WTC11 (cell line): ENCODE results near the gene CTDSPL.

Source experiments
- TF ChIP-seq, protein P1 (sequence below): fragments of 200-600 bp; IDR thresholded peaks from 2 replicates; pipeline ENCODE4 v1.8.0; 2022; ENCODE audit warnings: antibody characterized with exemption
- TF ChIP-seq, protein P2 (sequence below): sonication (generic); formaldehyde crosslinking; IDR thresholded peaks from 2 replicates; pipeline ENCODE4 v1.8.0; 2022; ENCODE audit warnings: mild to moderate bottlenecking, missing genetic modification reagents
- TF ChIP-seq, protein P3 (sequence below): sonication (generic); formaldehyde crosslinking; IDR thresholded peaks from 2 replicates; pipeline ENCODE4 v1.8.0; 2022; ENCODE audit warnings: mild to moderate bottlenecking, missing genetic modification reagents

DNA sequence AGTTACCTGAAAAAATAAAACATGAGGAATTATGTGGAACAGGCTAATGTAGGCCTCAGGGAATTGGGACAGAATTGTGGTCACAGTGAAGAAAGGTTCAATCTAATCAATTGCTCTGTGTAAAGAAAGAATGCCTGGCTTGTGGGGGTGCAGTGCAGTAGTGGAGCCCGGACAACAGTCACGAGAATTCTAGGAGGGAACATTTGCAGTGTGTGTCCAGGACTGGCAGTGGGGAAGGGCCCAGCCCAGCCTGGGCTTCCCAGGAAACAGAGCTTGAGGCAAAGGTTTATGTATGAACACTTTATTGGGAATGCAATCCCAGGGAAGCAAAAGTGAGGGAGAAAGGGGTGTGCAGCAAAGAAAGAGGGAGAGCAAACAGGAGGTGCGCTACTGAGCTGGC lies 29.2 kb upstream of the CTDSPL start:
- TF ChIP-seq, protein P1, sequence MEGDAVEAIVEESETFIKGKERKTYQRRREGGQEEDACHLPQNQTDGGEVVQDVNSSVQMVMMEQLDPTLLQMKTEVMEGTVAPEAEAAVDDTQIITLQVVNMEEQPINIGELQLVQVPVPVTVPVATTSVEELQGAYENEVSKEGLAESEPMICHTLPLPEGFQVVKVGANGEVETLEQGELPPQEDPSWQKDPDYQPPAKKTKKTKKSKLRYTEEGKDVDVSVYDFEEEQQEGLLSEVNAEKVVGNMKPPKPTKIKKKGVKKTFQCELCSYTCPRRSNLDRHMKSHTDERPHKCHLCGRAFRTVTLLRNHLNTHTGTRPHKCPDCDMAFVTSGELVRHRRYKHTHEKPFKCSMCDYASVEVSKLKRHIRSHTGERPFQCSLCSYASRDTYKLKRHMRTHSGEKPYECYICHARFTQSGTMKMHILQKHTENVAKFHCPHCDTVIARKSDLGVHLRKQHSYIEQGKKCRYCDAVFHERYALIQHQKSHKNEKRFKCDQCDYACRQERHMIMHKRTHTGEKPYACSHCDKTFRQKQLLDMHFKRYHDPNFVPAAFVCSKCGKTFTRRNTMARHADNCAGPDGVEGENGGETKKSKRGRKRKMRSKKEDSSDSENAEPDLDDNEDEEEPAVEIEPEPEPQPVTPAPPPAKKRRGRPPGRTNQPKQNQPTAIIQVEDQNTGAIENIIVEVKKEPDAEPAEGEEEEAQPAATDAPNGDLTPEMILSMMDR, result no peak
- TF ChIP-seq, protein P2, sequence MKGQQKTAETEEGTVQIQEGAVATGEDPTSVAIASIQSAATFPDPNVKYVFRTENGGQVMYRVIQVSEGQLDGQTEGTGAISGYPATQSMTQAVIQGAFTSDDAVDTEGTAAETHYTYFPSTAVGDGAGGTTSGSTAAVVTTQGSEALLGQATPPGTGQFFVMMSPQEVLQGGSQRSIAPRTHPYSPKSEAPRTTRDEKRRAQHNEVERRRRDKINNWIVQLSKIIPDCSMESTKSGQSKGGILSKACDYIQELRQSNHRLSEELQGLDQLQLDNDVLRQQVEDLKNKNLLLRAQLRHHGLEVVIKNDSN, result no peak
- TF ChIP-seq, protein P3, sequence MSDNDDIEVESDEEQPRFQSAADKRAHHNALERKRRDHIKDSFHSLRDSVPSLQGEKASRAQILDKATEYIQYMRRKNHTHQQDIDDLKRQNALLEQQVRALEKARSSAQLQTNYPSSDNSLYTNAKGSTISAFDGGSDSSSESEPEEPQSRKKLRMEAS (CRISPR knock-in tag), result no peak
